ENCODE results near the gene LRRC37B. TPM values are rescaled to one million over a fixed set of nuclear protein-coding genes. Genes with fewer than 3 reads are reported as not detected.
"Not testable (repeated sequence)": the region's sequence is repeated elsewhere in the genome, so short reads cannot be mapped to it uniquely, and the experiment has no call there.

Gene LRRC37B
- total RNA-seq, result 36.0 and 37.8 TPM in 2 replicates

- intact Hi-C loops (cut with micrococcal nuclease), result loop anchor here (1.0 to 5.0 kb wide), 5 partner anchors 70 to 150 kb away; partner anchors contain the start of genes COPRS, SUZ12 and UTP6
Measured at GRCh38 chr17:32006957-32007462, at the start of gene LRRC37B. LRRC37B (plus strand) TSS chr17:32007383; CDS start chr17:32021393, 14,010 bp downstream.

DNA sequence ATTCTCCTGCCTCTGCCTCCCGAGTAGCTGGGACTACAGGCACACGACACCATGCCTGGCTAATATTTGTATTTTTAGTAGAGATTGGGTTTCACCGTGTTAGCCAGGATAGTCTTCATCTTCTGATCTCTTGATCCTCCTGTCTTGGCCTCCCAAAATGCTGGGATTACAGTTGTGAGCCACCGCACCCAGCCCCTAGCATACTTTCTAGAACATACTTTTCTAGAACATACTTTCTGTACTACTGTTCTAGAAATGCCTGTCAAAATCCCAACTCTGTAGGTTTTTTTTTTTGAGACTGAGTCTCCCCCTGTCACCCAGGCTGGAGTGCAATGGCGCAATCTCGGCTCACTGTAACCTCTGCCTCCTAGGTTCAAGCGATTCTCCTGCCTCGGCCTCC is 43.1 kb upstream of the LRRC37B start:
- intact Hi-C loops (cut with micrococcal nuclease), result not testable (repeated sequence)

GRCh38 chr17:31967648-31968047 is 39.5 kb upstream of the LRRC37B start:
- intact Hi-C loops (cut with micrococcal nuclease), result no loop called here

- intact Hi-C loops (cut with micrococcal nuclease), result not testable (repeated sequence)
Measured at GRCh38 chr17:31970416-31970815, 36.8 kb upstream of the LRRC37B start.

GRCh38 chr17:31974269-31975071 is 32.7 kb upstream of the LRRC37B start:
- intact Hi-C loops (cut with micrococcal nuclease), result not testable (repeated sequence)

DNA sequence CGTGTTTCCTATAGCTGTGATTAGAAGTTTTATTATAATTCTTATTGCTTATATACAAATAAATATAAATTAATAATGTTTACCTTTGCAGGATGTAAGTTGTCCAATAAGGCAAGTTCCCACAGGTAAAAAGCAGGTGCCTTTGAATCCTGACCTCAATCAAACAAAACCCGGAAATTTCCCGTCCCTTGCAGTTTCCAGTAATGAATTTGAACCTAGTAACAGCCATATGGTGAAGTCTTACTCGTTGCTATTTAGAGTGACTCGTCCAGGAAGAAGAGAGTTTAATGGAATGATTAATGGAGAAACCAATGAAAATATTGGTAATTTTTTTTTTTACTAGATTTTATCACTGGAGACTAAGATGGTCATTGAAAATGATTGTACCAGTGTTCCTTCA is 31.8 kb upstream of the LRRC37B start:
- intact Hi-C loops (cut with micrococcal nuclease), result not testable (repeated sequence)

GRCh38 chr17:31991821-31992220 is 15.4 kb upstream of the LRRC37B start:
- intact Hi-C loops (cut with micrococcal nuclease), result not testable (repeated sequence)

GRCh38 chr17:31997005-31997404 is 10.2 kb upstream of the LRRC37B start:
- intact Hi-C loops (cut with micrococcal nuclease), result no loop called here

- intact Hi-C loops (cut with micrococcal nuclease), result loop anchor here (1.0 to 5.0 kb wide), 5 partner anchors 71 to 150 kb away; partner anchors contain the start of genes COPRS, SUZ12 and UTP6
Measured at GRCh38 chr17:32007463-32008298, 498 bp downstream of the LRRC37B start.

DNA sequence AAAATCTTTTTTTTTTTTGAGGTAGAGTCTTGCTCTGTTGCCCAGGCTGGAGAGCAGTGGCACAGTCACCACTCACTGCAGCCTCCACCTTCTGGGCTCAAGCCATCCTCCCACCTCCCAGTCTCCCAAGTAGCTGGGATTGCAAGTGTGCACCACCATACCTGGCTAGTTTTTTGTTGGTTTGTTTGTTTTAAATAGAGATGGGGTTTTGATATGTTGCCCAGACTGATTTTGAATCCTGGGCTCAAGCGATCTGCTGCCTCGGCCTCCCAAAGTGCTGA is 2.0 kb downstream of the LRRC37B start:
- intact Hi-C loops (cut with micrococcal nuclease), result loop anchor here (5.0 kb wide), 1 partner anchor 152 kb away; the partner anchor contains the start of gene COPRS

DNA sequence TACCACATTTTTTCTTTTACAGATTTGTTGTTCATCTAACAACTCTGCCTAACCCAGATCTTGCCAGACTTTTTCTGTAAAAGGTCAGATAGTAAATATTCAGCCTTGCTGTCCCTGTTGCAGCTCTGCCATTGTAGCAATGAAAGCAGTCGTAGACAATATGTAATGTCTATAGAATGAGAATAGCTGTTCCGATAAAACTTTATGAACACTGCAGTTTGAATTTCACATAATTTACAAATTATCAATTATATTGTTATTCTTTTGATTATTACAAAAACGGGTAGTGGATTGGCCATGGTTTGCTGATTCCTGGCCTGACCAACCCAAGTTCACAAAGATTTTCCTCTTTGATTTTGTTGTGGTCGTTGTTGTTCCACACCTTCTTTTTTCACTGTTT is 2.9 kb downstream of the LRRC37B start:
- intact Hi-C loops (cut with micrococcal nuclease), result no loop called here

DNA sequence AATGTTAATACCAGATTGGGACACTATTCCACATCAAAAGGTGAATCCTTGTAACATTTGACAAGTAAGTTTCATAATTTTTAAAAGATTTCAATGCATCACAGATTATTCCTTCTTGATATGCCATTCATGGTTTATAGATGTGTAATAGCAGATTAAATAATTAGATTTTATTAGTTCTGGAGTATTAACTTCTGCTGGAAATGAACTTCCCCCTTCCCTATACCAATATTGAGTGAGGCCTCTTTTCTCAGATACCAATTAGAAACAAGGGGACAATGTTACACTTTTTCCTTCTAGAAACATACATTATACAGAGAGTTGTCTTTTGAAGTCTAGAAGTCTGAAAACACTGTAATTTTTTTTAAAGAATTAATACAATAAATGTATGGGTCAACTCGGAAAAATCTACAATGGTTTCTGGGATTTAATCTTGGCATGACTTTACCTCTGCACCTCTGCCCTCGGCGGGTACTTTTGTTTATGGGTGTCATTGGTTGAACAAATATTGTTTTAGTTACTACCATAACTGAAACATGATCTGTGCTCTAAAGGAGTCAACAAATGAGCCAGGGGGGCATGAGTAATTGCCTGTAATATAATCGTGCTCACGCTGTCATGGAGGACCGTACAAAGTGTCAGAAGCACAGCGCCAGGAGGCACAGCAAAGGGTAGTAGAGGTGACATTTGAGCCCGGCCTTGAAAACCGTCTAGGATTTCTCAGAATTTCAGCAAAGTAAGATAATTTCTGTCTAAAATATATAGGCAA is 8.2 kb downstream of the LRRC37B start:
- intact Hi-C loops (cut with micrococcal nuclease), result no loop called here

- intact Hi-C loops (cut with micrococcal nuclease), result no loop called here
Measured at GRCh38 chr17:32016231-32016630, 9.0 kb downstream of the LRRC37B start.

GRCh38 chr17:32019228-32019627 is 12.0 kb downstream of the LRRC37B start:
- intact Hi-C loops (cut with micrococcal nuclease), result no loop called here

DNA sequence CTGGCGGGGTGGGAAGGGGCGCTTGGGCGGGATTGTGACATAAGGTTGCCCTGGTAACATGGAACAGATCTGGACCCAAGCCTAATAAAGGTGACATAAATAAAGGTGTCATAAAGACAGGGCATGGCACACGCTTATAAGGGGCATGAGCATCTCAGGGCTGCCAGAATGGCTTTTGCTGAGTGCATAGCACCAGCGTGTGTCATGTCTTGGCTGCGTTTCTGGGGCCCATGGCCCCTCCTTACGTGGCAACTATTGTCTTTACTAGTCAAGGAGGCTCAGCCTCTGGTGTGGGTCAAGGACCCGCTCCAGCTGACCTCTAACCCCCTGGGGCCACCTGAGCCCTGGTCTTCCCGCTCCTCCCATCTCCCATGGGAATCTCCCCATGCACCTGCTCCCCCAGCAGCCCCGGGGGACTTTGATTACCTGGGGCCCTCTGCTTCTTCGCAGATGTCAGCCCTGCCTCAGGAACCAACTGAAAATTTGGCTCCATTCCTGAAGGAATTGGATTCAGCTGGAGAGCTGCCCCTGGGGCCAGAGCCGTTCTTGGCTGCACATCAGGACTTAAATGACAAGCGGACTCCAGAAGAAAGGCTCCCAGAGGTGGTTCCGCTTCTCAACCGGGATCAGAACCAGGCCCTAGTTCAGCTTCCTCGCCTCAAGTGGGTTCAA is 13.9 kb downstream of the LRRC37B start:
- intact Hi-C loops (cut with micrococcal nuclease), result no loop called here

DNA sequence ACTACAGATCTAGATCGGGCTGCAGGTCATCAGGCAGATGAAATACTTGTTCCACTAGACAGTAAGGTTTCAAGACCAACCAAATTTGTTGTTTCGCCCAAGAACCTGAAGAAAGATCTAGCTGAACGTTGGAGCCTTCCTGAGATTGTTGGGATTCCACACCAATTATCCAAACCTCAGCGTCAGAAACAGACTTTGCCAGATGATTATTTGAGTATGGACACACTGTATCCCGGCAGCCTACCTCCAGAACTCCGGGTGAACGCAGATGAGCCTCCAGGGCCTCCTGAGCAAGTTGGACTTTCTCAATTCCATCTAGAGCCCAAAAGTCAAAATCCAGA is 14.4 kb downstream of the LRRC37B start:
- intact Hi-C loops (cut with micrococcal nuclease), result no loop called here

- intact Hi-C loops (cut with micrococcal nuclease), result not testable (repeated sequence)
Measured at GRCh38 chr17:32022554-32022953, 15.4 kb downstream of the LRRC37B start.

DNA sequence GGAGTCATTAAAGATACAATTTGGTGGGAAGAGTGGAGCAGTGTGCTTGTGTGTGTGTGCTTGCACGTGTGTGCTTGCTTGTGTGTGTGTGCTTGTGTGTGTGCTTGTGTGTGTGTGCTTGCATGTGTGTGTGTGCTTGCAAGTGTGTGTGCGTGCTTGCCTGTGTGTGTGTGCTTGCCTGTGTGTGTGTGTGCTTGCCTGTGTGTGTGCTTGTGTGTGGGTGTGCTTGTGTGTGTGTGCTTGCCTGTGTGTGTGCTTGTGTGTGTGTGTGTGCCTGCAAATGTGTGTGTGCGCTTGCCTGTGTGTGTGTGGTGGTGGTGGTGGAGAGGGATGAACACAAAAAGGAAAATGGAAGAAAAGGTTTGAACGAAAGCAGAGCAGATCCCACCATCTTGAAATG is 20.1 kb downstream of the LRRC37B start:
- intact Hi-C loops (cut with micrococcal nuclease), result not testable (repeated sequence)

DNA sequence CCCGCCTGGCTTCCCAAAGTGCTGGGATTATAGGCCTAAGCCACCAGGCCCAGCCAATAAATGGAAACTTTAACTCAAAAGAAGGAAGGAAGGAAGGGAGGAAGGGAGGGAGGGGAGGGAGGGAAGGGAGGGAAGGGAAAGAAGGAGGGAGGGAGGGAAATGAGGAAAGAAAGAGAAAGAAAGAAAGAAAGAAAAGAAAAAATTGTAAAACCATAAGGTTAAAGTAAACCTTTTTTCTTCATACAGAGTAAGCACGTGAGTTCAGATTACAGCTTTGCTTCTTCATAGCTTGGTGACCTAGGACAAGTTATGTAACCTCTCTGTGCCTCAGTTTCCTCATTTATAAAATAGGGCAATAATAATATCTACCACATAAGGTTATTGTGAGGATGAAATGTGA is 26.0 kb downstream of the LRRC37B start:
- intact Hi-C loops (cut with micrococcal nuclease), result no loop called here

DNA sequence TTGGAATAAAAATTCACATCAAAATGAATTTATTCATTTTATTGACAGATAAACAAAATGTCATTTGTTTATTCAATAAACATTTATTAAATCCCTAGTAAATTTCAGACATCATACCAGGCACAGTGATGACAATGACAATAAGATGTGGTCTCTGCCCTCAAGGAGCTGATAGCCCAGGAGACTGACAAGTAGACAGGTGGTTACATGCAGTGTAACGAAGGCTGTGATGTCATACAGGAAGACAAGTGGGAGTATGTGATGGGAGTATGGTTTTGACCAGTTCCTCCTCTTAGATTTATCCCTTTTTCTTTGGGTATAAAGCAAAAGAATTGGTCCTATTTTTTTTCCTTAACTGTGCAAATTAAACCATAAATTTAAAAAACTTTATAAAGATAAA is 26.6 kb downstream of the LRRC37B start:
- intact Hi-C loops (cut with micrococcal nuclease), result not testable (repeated sequence)

DNA sequence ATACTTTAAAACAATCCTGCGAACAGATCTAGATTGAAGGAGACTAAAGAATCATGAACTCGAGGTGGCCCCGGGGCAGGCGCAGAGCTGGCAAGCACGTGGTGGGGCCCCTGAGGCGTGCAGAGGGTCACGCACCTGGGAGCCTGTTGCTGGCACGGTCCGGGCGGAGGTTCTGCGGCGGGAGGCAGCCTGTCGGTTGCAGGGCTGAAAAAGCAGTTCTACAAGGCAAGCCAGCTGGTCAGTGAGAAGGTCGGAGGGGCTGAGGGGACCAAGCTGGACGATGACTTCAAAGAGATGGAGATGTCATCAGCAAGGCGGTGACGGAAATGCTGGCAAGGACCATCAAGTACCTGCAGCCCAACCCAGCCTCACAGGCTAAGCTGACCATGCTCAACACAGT is 33.1 kb downstream of the LRRC37B start:
- intact Hi-C loops (cut with micrococcal nuclease), result not testable (repeated sequence)
